GM19240 (cell line): ENCODE data around the gene SCOC.
A peak's percentile ranks its signal among the peaks of the same experiment; 100 is the strongest.
"Not testable (repeated sequence)": the region's sequence is repeated elsewhere in the genome, so short reads cannot be mapped to it uniquely, and the experiment has no call there.

Experiments
- DNase-seq: peaks from one replicate; pipeline ENCODE4 v3.0.0; 2011; ENCODE audit warnings: low spot score; ENCODE audit not compliant: insufficient read length

Gene SCOC

GRCh38 chr4:140361099-140361498, 12.3 kb upstream of the SCOC start:
- no peak for DNase-seq

DNA sequence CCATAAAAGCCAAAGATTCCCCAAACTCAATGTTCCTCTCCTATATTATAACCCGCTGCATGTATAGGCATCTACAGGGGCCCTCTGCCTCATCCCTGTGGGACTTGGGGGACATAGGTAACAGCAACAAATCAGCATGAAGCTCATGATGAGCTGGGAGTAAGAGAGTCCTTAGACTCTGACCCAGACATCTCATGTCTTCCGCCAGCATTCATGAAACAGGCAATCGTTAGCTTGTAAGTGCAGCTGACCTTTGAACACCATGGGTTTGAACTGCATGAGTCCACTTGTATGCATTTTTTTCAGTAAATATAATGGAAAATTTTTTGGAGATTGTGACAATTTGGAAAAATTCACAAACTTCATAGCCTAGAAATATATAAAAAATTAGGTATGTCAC, 10.4 kb upstream of the SCOC start:
- DNase-seq, result no peak

DNA sequence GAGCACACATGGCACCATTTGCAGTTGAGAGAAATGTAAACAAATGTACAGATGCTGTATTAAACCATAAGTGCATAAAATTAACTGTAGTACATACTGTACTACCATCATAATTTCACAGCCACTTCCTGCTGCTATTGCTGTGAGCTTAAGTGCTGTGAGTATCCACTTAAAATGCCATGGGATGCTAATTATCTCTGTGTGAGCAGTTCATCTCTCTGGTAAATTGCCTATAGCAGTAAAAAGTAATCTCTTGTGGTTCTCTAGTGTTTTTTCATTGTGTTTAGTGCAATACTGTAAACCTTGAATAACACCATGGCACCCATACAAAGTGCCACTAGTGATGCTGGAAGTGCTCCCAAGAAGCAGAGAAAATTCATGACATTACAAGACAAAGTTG, 9.9 kb upstream of the SCOC start:
- DNase-seq, result no peak

- DNase-seq, result no peak
These were observed 5.7 kb upstream of the SCOC start for GRCh38 chr4:140367738-140368137.

- no peak for DNase-seq
These were observed 4.8 kb upstream of the SCOC start for GRCh38 chr4:140368686-140369085.

DNA sequence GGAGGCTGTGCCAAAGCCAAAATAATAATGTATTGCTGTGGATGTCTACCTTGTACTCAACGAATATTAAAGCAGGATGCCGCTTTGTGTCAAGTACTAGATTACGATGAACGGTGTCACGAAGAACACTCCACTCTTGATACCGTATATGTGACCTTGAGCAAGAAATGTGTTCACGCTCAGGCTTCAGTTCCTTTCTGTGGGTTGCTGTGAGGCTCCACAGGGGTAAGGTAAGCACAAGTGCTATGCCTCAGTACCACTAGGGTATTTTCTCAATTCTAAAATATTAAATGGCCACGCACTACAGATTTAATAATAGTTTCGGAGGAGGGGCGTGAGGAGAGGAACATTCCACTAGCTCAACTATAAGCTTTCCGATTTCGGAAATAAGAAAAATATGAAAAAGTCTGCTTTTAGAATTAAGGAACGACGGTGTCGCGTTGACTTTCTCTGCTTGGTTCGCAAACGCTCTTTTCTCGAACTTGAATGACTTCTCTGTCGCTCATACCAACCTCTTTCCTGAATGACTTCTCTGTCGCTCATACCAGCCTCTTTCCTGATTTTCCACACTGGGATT, 607 bp upstream of the SCOC start:
- peak; percentile 27 for DNase-seq

DNA sequence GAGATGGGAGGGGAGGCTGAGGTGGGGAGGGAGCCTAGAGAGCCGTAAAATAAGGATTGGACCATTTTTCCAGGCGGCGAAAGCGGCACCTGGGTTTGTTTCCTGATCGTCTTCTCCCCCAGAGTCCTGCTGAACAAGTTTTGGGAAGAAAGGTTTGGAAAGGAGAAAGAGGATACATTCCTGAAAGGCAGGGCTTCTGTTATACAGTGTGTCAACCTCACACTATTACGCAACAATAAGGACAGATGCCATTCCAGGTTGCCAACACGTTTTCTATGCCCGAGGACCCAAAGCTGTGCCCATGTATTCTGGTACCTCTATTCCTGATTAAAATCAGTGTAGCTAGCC, 658 bp downstream of the SCOC start:
- DNase-seq, result no peak

GRCh38 chr4:140382732-140383131, 9.3 kb downstream of the SCOC start:
- DNase-seq, result no peak

GRCh38 chr4:140388015-140388414, 14.6 kb downstream of the SCOC start:
- DNase-seq, result no peak

DNA sequence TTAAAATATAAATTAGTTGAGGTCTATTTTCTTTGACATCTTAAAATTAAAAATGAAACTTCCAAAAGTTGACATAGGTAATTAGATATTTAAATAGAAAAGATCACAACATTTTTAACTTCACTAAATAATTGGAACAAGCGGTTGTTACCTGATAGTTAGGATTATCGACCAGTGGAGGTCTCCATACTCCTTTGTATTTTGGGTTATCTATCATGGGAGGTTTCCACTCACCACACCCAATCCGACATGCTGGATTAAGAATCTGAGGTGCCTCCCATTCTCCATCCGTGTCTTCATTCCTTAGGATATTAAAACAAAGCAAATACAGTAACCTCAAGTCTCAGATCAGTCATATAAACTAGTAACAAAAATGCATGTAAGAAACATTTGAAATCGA, 22.2 kb downstream of the SCOC start:
- DNase-seq, result no peak

GRCh38 chr4:140400111-140400510, 26.7 kb downstream of the SCOC start:
- no peak for DNase-seq

DNA sequence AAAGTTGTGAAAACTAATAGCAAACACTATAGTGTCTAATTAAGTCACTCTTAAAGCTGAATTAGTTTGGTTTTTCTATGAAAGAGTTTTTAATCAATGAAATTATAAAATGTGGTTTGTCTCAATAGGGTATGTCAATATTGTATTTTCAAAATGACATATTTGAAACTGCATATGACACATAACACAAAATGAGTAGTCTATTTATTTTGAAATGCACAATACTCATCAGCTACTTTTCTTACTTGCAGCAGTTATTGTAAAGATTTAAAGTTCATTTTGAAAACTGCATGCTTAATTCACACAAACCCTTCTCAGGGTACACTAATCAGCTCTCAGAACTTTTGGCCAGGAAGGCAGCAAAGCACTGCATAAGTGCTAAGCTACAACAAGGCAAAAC, 32.8 kb downstream of the SCOC start:
- no peak for DNase-seq

DNA sequence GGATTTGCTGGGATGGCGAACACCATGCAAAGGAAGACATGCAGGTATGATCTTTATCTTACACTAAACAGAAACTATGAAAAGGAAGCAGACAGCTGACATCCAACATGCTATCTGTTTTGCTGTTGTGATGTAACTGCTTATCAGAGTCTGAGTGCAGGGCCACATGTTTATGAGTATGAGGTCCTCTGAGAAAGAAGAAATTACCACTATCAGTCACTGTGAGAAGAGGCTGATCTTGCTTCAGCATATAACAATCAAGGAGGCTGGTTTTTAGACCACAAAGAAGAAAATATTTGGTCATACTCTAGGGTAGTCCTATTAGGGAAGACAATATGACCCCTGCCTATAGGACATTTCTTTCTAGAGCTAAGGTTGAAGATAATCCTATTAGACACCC, 35.5 kb downstream of the SCOC start:
- DNase-seq, result no peak

- not testable (repeated sequence) for DNase-seq
These were observed 39.9 kb downstream of the SCOC start for GRCh38 chr4:140413130-140413969.

- DNase-seq, result no peak
These were observed 49.7 kb downstream of the SCOC start for GRCh38 chr4:140423106-140423505.

- DNase-seq, result no peak
These were observed 53.2 kb downstream of the SCOC start for GRCh38 chr4:140426610-140427105.

DNA sequence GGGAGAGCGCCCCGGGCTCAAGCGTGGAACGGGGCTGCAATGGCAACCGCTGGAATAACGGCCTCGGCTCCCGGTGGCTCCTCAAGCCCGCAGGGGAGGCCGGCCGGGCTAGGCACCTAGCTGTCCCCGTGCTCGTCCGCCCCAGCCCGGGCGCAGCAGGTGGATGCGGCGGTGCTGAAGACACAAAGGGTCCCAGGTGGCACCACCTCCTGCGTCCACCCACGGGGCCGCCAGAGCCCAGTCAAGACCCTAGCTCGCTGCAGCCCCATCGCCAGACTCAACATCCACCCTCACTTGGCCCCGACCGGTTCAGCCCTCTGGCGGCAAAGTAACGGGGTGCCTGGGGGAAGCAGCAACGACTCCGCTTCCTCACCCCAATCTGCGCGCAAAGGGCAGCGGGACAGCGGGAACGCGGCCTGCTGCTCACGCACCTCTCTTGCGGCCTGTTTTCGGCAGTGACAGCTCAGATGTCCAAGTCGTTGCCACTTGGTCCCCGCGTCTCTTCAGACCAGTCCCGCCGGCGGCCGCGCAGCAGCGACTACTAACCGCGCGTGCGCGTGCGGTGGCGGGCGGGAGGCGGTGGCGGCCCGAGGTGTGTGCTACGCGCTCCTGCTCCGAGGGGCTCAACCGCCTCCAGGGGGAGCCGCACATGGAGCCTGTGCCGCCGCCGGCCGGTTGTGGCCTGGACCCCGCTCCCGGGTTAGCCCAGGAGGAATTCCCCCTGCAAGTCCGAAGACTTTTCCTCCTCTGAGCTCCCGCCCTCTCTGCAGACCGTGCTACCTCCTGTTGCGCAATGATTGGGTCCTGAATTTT, 53.9 kb downstream of the SCOC start, which contains the start of gene CLGN:
TSS of gene CLGN (minus strand) at position 543 of the 813 bp plus-strand sequence. CDS start 14,570 bp downstream, outside the sequence.
- peak; percentile 20 for DNase-seq

DNA sequence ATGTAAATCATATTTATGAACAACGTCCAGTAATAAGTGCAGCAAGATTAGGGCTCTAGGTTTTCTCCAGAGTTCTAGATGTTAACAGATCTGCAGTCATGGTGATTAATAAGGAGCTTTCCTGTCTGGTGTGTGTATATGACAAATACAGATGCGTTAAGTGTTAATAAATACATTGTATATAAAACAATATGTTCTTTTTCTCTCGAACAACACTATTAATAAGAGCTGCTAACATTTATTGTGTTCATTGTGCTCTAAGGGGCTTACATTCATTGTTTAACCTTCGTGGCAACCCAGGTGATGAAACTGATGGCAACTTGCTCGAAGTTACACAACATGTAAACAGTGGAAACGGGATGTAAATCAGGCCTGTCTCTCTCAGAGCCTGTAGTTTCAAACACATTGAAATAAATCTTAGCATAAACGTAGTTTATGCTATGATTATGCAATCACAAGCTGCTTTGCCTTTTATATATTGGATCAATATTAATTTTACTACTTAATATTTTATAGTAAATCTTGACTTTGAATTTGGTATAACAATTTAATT, 54.5 kb downstream of the SCOC start:
- DNase-seq, result no peak
